Epithelial cell of proximal tubule (primary cell): ENCODE data around the gene PAPSS1. TPM values are rescaled to one million over a fixed set of nuclear protein-coding genes. Genes with fewer than 3 reads are reported as not detected.
"Not testable (repeated sequence)": the region's sequence is repeated elsewhere in the genome, so short reads cannot be mapped to it uniquely, and the experiment has no call there.

ENCODE experiments used
- DNase-seq: peaks from one replicate; pipeline ENCODE4 v3.0.0-alpha.2; 2011; ENCODE audit warnings: low read depth
- H3K4me3 ChIP-seq: 2 replicates; pipeline ENCODE4 v1.5.1; 2011; ENCODE audit warnings: low read depth, mild to moderate bottlenecking, low read length
- CTCF ChIP-seq: conservative IDR thresholded peaks from 2 replicates; pipeline ENCODE4 v1.5.1; 2012; ENCODE audit warnings: low read depth, mild to moderate bottlenecking, low read length
- total RNA-seq: library from RNA; depleted of rRNA; stranded (reverse); fragments of >200 nt; gene quantifications from 2 replicates; pipeline ENCODE4 v1.2.3, GENCODE V29; 2015

PAPSS1 gene
- total RNA-seq, 1 donor from 2014 or later, result 51.2 TPM

DNA sequence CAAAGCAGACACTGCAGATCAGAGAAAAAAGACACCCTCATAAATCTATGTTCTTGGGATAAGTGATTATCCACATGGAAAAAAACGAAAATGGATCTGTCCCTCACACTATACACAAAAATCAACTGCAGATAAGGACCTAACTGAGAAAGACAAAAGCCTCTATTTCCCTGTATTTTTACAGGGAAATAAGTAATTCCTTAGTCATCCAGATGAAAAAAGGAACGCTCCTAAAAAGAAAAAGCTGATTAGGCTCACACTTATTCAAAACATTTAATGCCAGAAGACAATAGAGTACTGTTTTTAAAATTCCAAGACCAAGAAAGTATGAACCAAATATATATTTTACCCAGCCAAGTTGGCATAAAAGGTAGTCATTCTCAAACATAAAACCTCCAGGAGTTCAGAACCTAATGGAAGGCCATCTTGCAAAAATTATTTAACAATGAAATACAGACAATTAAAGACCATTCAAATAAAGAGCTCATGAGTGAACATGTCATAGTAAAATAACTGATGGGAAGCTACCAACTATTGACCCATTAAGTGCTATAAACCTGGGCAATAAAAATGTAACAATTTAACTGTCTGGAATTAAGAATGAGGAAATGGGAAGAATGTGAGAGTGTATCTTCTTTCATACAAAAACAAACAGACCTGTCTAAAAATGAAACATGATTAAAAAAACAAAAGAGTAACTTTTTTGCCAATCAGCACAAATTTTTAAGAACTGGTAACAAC is 20.4 kb downstream of the PAPSS1 start:
- no peak for DNase-seq
- no peak overlapping the region for H3K4me3 ChIP-seq
- no peak for TF ChIP-seq CTCF

DNA sequence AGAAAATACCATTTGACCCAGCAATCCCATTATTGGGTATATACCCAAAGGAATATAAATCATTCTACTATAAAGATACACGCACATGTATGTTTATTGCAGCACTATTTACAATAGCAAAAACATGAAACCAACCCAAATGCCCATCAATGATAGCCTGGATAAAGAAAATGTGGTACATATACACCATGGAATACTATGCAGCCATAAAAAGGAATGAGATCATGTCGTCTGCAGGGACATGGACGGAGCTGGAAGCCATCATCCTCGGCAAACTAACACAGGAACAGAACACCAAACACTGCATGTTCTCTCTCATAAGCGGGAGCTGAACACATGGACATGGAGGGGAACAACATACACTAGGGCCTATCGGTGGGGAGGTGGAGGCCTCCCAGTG is 23.8 kb downstream of the PAPSS1 start:
- DNase-seq, H3K4me3 ChIP-seq: not testable (repeated sequence)

DNA sequence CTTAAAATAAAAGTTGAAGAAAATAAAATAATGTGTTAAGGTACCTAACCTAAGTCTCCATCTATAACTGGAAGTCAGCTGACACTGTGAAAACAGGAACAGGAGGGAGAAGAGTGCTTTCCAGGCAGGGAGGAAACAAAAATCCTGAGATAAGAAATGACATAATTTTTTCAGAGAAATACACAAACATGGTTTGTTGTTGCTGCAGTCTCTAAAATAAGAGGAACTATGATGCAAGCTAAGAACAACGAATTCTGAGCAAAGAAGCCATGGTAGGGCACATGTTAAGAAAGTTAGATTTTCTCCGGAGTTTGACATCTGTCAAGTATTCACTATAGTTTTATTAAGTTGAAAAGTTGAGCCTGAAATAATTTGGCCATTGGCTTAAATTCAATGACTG is 26.9 kb downstream of the PAPSS1 start:
- TF ChIP-seq CTCF, result no peak
- DNase-seq, result no peak
- no peak overlapping the region for H3K4me3 ChIP-seq

- no peak for TF ChIP-seq CTCF
- no peak for DNase-seq
Measured at GRCh38 chr4:107692202-107692601, 27.8 kb downstream of the PAPSS1 start.

DNA sequence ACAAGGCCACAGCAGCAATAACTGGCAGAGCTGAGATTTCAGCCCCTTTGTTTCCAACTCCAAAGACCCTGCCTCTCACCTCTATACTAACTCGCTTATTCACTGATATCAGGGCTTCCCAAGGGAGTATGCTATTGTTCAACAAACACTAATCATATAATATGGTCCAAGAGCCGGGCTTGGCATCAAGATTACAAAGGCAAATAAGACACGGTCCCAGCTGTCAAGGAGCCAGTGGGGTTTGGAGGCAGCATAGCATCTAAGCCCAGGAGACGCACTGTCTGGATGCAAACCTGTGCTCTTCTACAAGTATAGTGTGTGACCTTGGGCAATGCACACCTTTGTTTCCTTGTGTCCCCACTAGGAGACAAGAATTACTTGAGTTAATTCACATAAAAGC is 28.7 kb downstream of the PAPSS1 start:
- TF ChIP-seq CTCF, result no peak
- H3K4me3 ChIP-seq, result no peak overlapping the region

More at GRCh38 chr4:107692202-107692601, 27.8 kb downstream of the PAPSS1 start:
- no peak overlapping the region for H3K4me3 ChIP-seq

DNA sequence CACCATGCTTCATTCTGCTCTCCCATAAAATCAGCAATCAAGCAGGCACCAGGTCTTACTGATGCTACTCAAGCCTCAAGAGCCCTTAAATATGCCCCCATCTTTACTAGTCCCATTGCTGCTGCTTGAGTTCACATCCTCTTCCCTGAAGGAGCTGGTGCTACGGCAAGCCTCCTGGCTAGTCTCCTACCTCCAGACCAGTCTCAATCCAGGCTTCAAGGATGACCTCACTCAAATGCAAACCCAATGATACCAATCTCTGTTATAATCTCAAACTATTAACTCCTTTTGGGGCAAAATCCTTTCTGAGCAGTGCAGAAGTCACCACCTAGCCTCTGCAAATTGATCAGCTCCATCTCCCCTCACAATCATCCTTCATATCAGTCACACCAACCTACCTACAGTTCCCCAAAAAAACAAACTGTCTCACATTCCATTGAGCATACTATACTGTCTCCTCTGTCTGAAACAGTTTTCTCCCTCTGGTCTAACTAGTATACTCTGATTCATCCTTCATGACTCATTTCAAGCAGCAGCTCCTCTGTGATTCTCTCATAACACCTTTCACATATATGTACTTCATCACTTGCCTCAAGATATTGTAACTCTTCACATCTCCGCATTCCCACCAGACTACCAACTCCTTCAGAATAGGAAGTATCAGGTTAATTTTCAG is 30.0 kb downstream of the PAPSS1 start:
- H3K4me3 ChIP-seq, result no peak overlapping the region
- DNase-seq, result peak; percentile 56
- TF ChIP-seq CTCF, result no peak

More for the DNA sequence above, 28.7 kb downstream of the PAPSS1 start:
- no peak for DNase-seq

DNA sequence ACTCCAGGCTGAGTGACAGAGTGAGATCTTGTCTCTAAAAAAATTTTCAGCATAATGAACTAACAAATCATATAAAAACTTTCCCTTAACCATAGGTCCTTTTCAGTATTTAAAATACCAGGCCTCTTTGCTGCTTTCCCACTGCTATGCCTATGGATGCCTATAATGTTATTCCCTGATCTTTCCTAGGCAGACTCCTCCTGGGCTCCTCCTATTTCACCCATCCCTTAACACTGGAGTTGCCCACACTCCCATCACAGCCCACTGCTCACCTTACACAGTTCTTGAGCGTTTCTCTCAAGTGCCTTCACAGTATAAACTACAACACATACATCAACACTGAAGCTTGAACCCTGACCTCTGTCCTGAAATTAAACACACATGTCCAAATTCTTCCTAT is 31.6 kb downstream of the PAPSS1 start:
- DNase-seq, result no peak
- H3K4me3 ChIP-seq, result no peak overlapping the region
- TF ChIP-seq CTCF, result no peak
